RWPE1 (cell line): Measurements from ENCODE around the gene DNASE1L2.
A peak's percentile ranks its signal among the peaks of the same experiment; 100 is the strongest.

Source experiments
- CTCF ChIA-PET: fragments of 350-600 bp; sonication (Branson Sonifier 250); formaldehyde crosslinking; extraction: SDS; loops from one replicate; lab custom pipeline; 2021; lab: Yijun Ruan, JAX
- POLR2A ChIA-PET: fragments of 400-600 bp; formaldehyde crosslinking; extraction: SDS; loops from one replicate; lab custom pipeline; 2020; ENCODE audit warnings: antibody characterized with exemption; ENCODE audit not compliant: low non-redundant PET; lab: Yijun Ruan, JAX
- DNase-seq: peaks from one replicate; pipeline ENCODE4 v3.0.0; 2012; ENCODE audit warnings: low spot score
- H3K27ac ChIP-seq: fragments of 450-650 bp; 2 replicates; pipeline ENCODE4 v1.5.1; 2017
- CTCF ChIP-seq: fragments of 450-650 bp; conservative IDR thresholded peaks from 2 replicates; pipeline ENCODE4 v1.5.1; 2017; ENCODE audit warnings: low read depth, mild to moderate bottlenecking

The DNASE1L2 gene

GRCh38 chr16:2228161-2228824, 8.0 kb upstream of the DNASE1L2 start:
- H3K27ac ChIP-seq, result peak overlapping the region; percentile 93
- no peak for DNase-seq
- POLR2A ChIA-PET, result interaction anchor here (0.6 kb wide), 1 partner anchor 17 kb away, joined by 4 read pairs; no protein-coding TSS in a partner anchor
- CTCF ChIA-PET, result no interaction called here
- no peak for TF ChIP-seq CTCF

DNA sequence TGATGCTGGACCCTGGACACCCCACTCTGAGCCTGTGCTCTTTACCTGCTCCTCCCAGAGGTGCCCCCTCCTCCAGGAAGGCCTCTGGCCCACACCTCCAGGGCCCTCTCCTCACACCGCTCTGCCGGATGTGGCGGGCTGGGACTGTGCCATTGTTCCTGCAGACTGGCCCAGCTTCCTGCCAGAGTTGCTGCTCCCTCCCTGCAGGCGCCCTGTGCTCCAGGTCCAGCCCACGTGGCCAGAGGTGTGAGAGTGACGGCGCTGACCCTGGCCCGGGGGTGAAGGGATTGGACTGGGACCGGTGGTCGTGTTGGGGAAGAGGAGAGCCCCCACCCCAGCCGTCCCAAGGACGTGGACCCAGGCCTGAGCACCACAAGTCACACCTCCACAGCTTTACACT, 7.2 kb upstream of the DNASE1L2 start:
- no peak for TF ChIP-seq CTCF
- CTCF ChIA-PET, result no interaction called here
- peak overlapping the region; percentile 93 for H3K27ac ChIP-seq
- POLR2A ChIA-PET, result no interaction called here
- no peak for DNase-seq

DNA sequence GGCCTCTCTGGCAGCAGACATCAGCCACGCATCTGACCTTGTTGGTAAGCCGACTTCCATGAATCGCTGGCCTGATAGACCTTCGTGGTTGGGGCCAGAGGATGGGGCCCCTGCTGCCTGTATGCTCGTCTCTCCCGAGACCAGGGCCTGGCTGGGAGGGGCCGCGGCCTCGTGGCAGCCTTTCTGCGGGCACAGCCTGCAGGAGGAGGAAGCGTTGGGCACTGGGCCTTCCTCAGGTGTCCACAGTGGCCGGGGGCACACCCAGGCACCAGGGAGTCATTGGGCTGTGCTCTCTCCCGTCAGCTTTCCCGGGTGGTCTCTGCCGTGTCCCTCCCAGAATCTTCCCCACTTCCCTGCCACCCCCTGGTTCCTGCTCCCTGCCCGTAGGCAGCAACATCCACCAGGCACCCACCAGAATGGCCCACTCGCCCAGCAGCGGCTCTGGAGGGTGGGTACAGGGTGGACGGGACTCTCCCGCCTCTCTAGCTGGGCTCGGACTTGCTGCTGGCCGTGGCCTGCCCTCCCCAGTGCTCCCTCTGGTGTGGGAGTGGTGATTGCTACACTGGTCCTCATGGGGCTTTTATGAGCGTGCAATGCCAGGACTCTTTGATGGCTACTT, 6.5 kb upstream of the DNASE1L2 start:
- CTCF ChIA-PET, result interaction anchor here (2.0 kb wide), 1 partner anchor 22 kb away, joined by 6 read pairs; the partner anchor contains the start of gene ECI1
- peak overlapping the region; percentile 93 for H3K27ac ChIP-seq
- POLR2A ChIA-PET, result no interaction called here
- TF ChIP-seq CTCF, result no peak
- no peak for DNase-seq

- peak overlapping the region; percentile 93 for H3K27ac ChIP-seq
- POLR2A ChIA-PET, result interaction anchor here (0.6 kb wide), 1 partner anchor 75 kb away, joined by 3 read pairs; the partner anchor contains the start of gene TRAF7
- TF ChIP-seq CTCF, result no peak
- DNase-seq, result no peak
- CTCF ChIA-PET, result interaction anchor here (1.1 to 2.0 kb wide), 3 partner anchors 21 to 36 kb away, joined by 3 to 6 read pairs (median 5); partner anchors contain the start of gene ECI1
Observed at GRCh38 chr16:2230376-2230775, 5.9 kb upstream of the DNASE1L2 start.

- ChIA-PET CTCF (interaction anchor here (1.1 to 2.0 kb wide), 3 partner anchors 20 to 37 kb away, joined by 3 to 6 read pairs (median 5); partner anchors contain the start of gene ECI1), POLR2A (no interaction called here)
- peak overlapping the region; percentile 93 for H3K27ac ChIP-seq
- no peak for TF ChIP-seq CTCF
- DNase-seq, result peak; percentile 55
Observed at GRCh38 chr16:2231016-2231931, 5.0 kb upstream of the DNASE1L2 start.
